Activated CD8-positive, alpha-beta memory T cell treated with anti-CD3 and anti-CD28 coated beads for 1 hour (primary cell): ENCODE measurements around the gene SIDT1.

Source experiments
- DNase-seq, 2 donors: peaks; one replicate each; pipeline ENCODE4 v3.0.0-alpha.2; 2020; ENCODE audit warnings: low read depth in 1 of 2; ENCODE audit errors: extremely low read depth in 1 of 2

SIDT1 gene

GRCh38 chr3:113668015-113668414, 135.7 kb downstream of the SIDT1 start:
- DNase-seq, result no peak

- DNase-seq, result no peak
Measured at GRCh38 chr3:113673593-113673992, 141.2 kb downstream of the SIDT1 start.

- no peak for DNase-seq
Measured at GRCh38 chr3:113676261-113676660, 143.9 kb downstream of the SIDT1 start.

- DNase-seq, result no peak
Measured at GRCh38 chr3:113677737-113678136, 145.4 kb downstream of the SIDT1 start.

- DNase-seq, result no peak
Measured at GRCh38 chr3:113678773-113679172, 146.4 kb downstream of the SIDT1 start.
